Measurements from ENCODE around the gene AGRP.

The AGRP gene

GRCh38 chr16:67462279-67462655, 21.1 kb downstream of the AGRP start:
- DNase-seq = no peak

- no peak for DNase-seq
These were observed 21.6 kb downstream of the AGRP start for GRCh38 chr16:67461600-67462278.

GRCh38 chr16:67460961-67461360, 22.4 kb downstream of the AGRP start:
- no peak for DNase-seq

- no peak for DNase-seq
These were observed 23.2 kb downstream of the AGRP start for GRCh38 chr16:67460168-67460567.

GRCh38 chr16:67459861-67460150, 23.5 kb downstream of the AGRP start:
- no peak for DNase-seq

GRCh38 chr16:67459066-67459860, 24.1 kb downstream of the AGRP start:
- no peak for DNase-seq

GRCh38 chr16:67458121-67458641, 25.2 kb downstream of the AGRP start:
- DNase-seq = no peak

GRCh38 chr16:67457611-67458010, 25.7 kb downstream of the AGRP start:
- DNase-seq = no peak

- no peak for DNase-seq
These were observed 26.8 kb downstream of the AGRP start for GRCh38 chr16:67456391-67457081.

- no peak for DNase-seq
These were observed 28.5 kb downstream of the AGRP start for GRCh38 chr16:67454852-67455251.

GRCh38 chr16:67454104-67454503, 29.2 kb downstream of the AGRP start:
- DNase-seq = no peak

GRCh38 chr16:67451704-67452435, 31.5 kb downstream of the AGRP start:
- DNase-seq = no peak

GRCh38 chr16:67451061-67451703, 32.2 kb downstream of the AGRP start:
- no peak for DNase-seq

- DNase-seq = no peak
These were observed 33.6 kb downstream of the AGRP start for GRCh38 chr16:67449739-67450138.

GRCh38 chr16:67449336-67449735, 34.0 kb downstream of the AGRP start:
- no peak for DNase-seq

- DNase-seq = no peak
These were observed 34.8 kb downstream of the AGRP start for GRCh38 chr16:67448580-67448979.

GRCh38 chr16:67447508-67448076, 35.8 kb downstream of the AGRP start:
- peak; percentile 84 for DNase-seq

- DNase-seq = no peak
These were observed 36.3 kb downstream of the AGRP start for GRCh38 chr16:67446968-67447507.

GRCh38 chr16:67445913-67446907, 37.1 kb downstream of the AGRP start:
- DNase-seq = no peak

GRCh38 chr16:67445441-67445912, 37.9 kb downstream of the AGRP start:
- no peak for DNase-seq

GRCh38 chr16:67445126-67445426, 38.3 kb downstream of the AGRP start:
- no peak for DNase-seq

All from activated CD4-positive, alpha-beta T cell treated with anti-CD3 and anti-CD28 coated beads, Interleukin-2, amount 50 U/mL, for 16 hours (primary cell).